IPS-18c (cell line): Measurements from ENCODE around the gene LHX5.

Experiments
- H3K4me3 ChIP-seq: 2 replicates; pipeline ENCODE4 v1.7.0; 2013; ENCODE audit warnings: low read depth, mild to moderate bottlenecking, low read length, moderate library complexity; ENCODE audit not compliant: insufficient read depth
- H3K9me3 ChIP-seq: one replicate; pipeline ENCODE4 v1.6.1; 2013; ENCODE audit warnings: mild to moderate bottlenecking, low read length, moderate library complexity; ENCODE audit not compliant: control insufficient read depth, insufficient read depth

LHX5 gene

GRCh38 chr12:113413488-113413939 is 58.2 kb downstream of the LHX5 start:
- Histone ChIP-seq H3K4me3 (no peak overlapping the region), H3K9me3 (no peaks in the 10 kb centered on the region)
